DMS153 treated with DMSO at 0.1 percent for 48 hours (cell line): Measurements from ENCODE around the gene GGPS1.
"Not testable (repeated sequence)": the region's sequence is repeated elsewhere in the genome, so short reads cannot be mapped to it uniquely, and the experiment has no call there.

Experiments used
- DNase-seq: peaks from one replicate; lab custom pipeline; 2025; ENCODE audit not compliant: unreplicated experiment; lab: John Stamatoyannopoulos, UW

Gene GGPS1

DNA sequence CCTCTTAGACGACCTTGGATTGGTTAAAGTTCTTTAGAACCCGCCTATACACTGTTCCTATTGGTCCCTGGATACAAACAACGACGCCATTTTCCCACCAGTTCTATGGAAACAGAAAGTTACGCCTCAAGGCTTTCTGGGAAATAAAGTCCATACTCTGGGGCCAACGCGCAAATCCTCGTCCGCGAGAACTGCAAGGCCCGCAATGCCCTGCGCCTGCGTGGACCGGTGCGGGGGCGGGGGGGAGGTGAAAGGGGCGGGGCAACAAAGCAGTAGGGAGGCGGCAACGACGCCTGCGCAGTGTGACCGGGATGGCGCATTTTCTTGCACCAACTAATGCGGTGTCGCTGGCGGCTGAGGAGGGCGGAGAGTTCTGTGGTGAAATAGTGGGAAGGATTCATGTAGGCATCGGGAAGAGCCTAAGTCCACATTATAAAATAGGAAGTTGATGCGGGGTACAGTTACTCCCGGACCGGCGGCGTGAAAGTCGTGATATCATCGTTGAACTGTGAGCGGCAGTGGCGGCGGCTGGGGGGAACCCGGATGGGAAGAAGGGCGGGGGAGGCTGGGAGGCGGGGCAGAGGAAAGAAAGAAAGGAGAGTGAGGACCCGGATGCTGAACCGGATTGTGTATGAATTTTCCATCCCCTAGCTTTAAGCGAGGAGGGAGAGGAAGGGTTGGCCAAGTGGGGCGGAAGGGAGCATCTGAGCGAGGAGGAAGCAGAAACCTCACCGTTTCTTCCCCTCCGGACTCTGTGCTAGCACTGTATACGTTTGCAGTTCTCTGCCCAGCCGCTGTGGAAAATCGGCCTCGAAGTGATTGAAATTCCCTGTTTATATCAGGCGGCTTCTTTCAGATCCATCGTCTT is at the start of gene GGPS1:
GGPS1 (plus strand) TSS at position 300 of the 868 bp plus-strand sequence. CDS start 6,695 bp downstream, outside the sequence.
- DNase-seq, result peak; percentile 83

DNA sequence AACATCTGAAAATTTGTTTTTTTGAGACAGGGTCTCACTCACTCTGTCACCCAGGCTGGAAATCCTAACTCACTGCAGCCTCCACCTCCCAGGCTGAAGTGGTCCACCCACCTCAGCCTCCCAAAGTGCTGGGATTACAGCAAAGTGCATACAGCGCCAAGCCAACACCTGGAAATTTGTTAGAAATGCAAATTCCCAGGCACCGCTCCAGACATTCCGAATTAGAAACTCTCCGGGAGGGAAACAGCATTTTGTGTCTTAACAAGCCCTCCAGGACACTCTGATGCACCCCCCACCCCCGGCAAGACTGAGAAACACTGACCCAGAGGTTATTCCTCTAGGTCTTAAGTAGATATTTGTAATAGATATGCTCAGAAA is 49.5 kb upstream of the GGPS1 start:
- no peak for DNase-seq

DNA sequence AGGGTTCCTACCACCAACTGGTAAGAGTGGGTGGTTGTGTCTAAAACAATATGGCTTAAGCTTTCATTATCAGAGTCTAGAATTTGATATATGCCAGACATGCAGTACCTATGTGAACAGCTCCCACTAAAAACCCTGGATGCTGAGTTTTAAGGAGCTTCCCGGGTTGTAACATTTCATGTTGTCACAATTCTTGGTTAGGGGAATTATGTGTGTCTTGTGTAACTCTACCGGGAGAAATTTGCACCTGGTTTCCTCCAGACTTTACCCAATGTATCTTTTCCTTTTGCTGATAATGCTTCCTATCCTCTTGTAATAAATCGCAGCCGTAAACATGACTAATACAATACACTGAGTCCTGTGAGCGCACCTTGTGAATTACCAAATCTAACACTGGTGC is 48.7 kb upstream of the GGPS1 start:
- no peak for DNase-seq

DNA sequence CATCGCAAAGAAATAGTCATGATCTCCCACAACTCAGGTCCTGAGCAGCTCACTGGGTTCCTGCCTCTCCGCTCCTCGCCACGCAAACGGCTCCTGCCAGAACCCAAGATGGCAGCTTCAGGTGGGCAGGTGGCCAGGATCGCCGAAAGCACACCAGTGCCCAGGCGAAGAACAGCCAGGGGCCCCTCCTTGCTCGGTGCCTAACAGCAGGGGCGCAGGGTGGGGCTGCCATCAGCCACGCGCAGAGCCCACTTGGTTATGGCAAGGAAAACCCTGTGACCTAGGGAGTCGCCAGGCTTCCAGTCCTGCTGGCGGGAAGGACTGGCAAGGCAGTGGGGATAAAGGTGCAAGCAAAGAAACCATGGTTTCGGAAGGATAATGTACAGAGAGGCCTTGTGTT is 47.9 kb upstream of the GGPS1 start:
- DNase-seq, result no peak

DNA sequence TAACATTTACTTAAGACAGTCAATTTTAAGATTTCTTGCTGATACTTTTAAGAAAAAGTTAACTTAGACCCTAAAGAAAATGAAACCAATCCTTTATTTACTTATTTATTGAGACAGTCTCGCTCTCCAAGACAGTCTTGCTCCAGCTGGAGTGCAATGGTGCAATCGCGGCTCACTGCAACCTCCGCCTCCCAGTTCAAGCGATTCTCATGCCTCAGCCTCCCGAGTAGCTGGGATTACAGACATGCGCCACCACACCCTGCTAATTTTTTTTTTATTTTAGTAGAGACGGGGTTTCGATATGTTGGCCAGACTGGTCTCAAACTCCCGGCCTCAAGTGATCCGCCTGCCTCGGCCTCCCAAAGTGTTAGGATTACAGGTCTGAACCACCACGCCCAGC is 44.7 kb upstream of the GGPS1 start:
- DNase-seq, result not testable (repeated sequence)

DNA sequence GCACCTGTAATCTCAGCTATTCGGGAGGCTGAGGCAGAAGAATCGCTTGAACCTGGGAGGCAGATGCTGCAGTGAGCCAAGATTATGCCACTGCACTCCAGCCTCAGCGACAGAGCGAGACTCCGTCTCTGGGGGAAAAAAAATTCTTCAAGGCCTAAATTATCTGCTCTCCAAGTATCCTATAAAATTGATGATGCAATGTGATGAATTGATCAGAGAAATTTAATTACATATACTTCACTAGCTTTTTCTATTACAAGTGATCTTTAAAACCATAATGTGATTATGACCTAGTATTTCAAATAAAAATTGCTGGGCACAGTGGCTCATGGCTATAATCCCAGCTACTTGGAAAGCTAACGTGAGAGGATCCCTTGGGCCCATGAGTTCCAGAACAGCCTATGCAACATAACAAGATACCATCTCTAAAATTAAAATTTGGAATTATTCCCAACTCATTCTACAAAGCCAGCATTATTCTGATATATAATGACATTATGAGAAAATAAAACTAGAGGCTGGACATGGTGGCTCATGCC is 44.1 kb upstream of the GGPS1 start:
- no peak for DNase-seq

DNA sequence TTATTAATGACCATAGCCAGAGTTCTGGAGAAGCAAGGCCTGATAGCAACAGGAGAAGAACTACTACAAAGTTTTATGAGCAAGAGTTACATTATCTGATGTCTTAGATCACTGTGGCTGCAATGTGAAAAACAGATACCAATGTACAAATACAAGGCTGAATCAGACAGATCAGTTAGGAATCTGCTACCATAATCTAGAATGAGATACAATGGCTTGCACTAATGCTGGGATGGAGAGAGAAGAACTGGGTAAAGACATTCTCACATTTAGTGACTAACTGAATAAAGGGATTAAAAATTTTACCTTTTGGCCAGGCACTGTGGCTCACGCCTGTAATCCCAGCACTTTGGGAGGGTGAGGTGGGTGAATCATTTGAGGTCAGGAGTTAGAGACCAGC is 41.7 kb upstream of the GGPS1 start:
- no peak for DNase-seq

DNA sequence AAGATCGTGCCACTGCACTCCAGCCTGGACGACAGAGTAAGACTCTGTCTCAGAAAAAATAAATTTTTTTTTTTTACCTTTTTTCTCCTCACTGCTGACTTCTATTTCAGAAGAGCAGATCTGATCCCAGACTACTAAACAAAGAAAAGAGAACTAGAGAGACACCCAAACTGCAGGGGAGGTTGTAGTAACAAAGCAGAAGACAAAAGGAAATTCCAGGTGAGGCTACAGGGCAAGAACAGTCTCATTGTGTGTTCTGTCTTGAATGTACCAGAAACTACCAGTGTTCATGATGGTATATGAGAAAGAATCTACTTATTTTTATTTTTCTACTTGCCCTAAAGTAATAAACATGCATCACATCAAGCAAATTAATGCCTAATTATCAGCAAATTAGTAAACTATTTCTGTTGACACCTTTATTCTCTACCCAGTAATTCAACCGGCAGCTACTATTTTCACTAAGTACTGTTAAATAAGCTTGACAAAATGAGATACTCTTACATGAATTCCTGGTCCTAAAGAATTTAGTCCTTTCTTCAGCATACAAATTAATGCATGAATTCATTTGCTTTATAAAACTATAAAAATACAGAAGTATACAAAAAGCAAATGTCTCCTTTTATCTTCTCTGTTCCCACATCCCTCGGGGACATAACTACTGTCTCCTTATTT is 41.0 kb upstream of the GGPS1 start:
- DNase-seq, result no peak

DNA sequence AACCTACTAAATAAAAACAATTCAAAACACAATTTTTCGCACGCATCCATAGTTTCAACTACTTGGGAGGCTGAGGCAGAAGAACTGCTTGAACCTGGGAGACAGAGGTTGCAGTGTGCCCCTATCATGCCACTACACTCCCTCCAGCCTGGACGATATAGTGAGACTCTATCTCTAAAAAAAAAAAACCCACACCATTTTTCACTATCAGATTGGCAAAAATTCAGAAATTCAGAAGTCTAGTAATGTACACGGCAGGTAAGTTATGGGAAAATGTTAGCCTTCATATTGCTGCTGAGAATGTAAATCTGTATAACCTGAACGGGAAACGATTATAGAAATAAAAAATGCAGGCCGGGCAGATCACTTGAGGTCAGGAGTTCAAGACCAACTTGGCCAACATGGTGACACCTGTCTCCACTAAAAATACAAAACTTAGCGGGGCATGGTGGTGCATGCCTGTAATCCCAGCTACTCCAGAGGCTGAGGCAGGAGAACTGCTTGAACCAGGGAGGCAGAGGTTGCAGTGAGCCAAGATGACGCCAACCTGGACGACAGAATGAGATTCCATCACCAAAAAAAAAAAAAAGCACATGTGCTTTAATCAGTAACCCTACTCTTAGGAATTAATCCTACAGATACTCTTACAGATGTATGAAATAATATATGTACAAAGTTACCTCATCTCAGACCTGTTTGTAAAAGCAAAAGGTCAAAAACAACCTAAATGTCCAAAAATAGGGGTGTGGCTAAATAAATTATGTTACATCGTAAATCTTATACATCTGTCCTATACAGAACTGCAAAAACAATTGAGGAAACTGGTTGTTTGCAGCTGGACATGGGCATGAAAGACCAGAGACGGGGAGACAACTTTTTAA is 38.3 kb upstream of the GGPS1 start:
- no peak for DNase-seq

DNA sequence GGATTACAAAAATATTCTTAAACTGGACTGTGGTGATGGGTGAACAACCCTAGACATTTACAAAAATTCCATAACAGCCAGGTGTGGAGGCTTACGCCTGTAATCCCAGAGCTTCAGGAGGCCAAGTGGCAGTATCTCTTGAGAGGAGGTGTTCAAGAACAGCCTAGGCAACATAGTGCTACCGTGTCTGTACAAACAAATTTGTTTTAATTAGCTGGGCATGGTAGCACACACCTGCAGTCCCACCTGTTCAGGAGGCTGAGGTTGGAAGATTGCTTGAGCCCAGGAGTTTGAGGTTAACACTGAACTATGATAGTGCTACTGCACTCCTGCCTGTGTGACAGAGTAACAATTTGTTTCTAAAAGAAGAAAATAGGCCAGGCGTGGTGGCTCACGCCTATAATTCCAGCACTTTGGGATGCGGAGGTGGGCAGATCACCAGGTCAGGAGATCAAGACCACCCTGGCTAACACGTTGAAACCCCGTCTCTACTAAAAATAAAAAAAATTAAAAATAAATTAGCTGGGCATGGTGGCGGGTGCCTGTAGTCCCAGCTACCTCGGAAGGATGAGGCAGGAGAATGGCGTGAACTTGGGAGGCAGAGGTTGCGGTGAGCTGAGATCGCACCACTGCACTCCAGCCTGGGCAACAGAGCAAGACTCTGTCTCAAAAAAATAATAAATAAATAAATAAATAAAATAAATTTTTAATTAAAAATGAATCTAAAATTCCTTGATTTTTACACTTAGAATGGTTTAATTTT is 37.4 kb upstream of the GGPS1 start:
- DNase-seq, result no peak

DNA sequence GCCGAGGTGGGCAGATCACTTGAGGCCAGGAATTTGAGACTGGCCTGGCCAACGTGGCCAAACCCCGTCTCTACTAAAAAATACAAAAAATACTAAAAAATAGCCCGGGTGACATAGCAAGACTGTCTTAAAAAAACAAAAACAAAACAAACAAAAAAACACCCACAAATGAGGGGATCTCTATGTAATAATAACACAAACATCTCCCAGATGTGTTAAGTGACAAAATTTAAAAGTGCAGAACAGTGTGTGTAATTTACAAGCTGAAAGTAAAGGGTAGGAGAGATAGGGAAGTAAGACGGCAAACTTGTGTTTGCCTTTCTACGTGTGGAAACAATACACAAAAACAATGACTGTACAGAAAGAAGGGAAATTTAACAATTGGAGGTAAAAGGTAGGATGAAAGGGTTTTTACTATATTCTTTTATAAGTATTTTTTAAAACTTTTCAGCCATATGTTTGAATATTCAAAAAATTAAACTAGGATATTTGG is 36.7 kb upstream of the GGPS1 start:
- DNase-seq, result no peak

DNA sequence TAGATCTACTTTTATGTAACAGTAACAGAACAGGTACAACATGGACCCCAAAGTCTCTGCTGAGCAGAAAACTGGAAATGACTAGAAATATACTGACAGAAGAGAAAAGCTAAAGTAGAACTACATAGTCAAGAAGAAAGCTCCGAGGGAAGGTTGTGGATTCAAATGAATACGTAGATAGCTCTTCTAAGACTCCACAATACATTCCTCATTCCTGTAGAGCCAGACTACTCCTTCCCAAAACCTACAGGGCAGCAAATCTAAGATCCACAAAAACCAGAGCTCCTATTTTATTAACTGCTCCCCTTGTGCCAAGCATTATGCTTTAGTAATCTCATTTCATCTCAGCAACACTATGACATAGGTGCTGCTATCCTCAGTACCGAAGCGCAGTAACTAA is 35.6 kb upstream of the GGPS1 start:
- DNase-seq, result no peak

DNA sequence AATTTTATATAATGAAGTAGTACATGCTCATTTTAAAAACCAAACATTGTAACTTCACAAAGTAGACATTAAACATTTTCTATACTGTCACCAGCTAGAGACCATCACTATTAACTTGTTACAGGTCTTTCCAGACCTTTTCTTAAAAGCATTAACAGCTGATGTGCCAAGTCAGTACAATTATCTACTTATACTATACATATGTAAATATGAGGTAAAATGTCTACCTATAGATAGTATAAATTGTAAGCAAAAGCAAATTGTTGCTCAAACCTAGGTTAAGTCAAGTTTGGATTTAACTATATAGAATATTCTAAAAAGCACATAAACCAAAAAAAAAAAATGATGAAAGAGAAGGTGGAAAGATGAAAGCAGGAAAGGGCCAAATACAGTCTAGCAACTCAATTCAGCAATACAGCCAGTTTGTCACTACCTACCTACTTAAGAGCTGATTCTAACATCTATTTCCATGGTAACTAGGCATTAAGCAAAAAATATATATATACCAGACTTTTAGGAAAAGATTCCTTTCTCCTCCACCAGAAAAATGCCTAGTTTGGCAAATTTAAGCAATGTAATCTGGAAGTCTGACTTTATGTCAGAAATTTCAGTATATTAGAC is 34.9 kb upstream of the GGPS1 start:
- DNase-seq, result no peak

DNA sequence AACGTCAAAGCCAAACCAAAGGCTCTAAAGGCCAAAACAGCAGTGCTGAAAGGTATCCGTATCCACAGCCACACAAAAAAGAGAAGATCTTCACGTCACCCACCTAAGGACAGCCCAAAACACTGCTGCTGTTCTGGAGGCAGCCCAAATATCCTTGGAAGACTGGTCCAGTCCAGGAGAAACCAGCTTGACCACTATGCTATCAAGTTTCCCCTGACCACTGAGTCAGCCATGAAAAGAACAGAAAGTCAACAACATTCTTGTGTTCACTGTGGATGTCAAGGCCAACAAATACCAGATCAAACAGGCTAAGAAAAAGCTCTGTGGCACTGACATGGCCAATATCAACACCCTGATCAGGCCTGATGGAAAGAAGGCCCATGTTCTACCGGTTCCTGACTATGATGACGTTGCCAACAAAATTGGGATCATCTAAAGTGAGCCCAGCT is 32.4 kb upstream of the GGPS1 start:
- DNase-seq, result no peak

DNA sequence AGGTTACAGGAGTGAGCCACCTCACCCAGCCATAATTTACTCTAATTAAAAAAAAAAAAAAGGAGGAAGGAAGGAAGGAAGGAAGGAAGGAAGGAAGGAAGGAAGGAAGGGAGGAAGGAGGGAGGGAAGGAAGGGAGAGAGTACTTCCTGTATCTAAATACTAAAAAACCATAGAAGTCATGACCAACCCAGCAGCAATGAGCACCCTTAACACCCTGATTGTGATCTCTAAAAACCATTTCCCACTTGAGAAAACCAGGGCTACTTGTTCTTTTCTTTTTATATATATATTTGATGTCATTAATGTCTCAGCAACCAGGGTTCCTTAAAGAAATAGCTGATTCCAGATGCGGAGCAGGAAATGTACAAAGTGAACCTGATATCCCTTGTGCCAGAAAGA is 31.6 kb upstream of the GGPS1 start:
- DNase-seq, result no peak

DNA sequence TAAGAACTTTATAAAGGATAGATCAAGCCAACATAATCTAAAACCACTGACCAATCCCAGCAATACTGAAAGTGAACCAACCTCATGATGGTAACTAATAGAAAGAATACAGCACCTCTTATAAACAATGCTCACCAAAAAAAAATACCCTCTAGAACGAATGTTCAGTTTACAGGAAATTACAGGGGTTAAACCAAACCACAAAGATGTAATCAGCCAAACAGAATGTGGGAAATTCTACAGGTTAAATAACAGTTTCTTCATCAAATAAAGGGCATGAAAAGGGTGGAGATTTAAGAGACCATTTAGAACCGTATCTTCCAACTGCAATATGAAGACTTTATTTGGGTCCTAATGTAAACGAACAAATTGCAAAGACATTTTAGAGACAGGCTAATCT is 30.8 kb upstream of the GGPS1 start:
- no peak for DNase-seq

DNA sequence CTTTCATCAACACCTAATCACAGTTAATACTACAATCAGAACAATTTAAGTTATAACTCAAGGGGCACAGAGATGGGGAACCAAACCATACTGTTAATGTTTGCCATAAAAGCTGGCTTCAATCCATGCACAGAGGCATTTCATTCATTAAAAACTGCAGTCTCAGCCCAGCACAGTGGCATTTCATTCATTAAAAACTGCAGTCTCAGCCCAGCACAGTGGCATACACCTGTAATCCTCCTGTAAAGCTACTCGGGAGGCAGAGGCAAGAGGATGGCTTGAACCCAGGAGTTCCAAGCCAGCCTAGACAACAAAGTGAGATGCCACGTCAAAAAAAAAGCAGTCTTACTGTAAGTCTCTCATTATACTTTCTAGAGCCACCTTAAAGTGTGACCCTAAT is 29.6 kb upstream of the GGPS1 start:
- DNase-seq, result no peak

DNA sequence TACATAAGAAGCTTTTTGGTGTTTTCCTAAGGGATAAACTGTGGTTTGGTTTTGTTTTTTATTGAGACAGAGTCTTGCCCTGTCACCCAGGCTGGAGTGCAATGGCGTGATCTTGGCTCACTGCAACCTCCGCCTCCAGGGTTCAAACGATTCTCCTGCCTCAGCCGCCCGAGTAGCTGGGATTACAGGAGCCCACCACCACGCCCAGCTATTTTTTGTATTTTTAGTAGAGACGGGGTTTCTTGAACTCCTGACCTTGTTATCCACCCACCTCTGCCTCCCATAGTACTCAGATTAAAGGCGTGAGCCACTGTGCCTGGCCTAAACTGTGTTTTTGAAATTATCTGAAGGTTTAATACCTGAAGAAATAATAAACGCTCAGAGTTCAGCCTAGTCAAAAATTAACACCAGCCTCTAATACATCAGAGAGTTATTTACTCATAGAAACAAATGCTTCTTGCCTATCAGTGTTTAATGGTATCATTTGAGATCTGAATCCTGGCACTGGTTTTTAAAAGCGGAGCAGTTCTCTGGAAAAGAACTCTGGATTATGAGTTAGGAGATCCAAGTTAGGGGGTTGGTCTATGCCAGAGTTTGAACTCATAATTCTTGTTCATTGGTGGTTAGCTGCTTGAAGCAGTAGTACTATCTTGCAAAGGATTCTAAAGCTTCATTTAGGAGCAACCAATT is 29.1 kb upstream of the GGPS1 start:
- no peak for DNase-seq

DNA sequence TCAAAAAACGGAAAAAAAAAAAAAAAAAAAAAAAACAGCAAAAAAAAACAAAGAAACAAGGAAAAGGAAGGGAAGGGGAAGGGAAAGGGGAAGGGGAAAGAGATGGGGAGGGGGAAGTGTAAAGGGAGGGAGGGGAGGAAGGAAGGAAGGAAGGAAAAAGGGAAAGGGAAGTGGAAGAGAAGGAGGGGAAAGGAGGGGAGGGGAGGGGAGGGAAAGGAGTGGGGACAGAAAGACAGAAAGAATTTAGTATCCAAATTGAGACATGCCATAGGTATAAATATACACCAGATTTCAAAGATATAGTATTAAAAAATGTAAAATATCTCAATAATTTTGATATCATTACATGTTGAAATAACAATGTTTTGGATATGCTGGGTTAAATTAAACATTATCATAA is 26.2 kb upstream of the GGPS1 start:
- no peak for DNase-seq
